Iris pigment epithelial cell (primary cell): Measurements from ENCODE around the gene FAT2.
A peak's percentile ranks its signal among the peaks of the same experiment; 100 is the strongest.
"Not testable (repeated sequence)": the region's sequence is repeated elsewhere in the genome, so short reads cannot be mapped to it uniquely, and the experiment has no call there.

Source experiments
- DNase-seq: peaks from one replicate; pipeline ENCODE4 v3.0.0-alpha.2; 2011; ENCODE audit warnings: low read depth

FAT2 gene

DNA sequence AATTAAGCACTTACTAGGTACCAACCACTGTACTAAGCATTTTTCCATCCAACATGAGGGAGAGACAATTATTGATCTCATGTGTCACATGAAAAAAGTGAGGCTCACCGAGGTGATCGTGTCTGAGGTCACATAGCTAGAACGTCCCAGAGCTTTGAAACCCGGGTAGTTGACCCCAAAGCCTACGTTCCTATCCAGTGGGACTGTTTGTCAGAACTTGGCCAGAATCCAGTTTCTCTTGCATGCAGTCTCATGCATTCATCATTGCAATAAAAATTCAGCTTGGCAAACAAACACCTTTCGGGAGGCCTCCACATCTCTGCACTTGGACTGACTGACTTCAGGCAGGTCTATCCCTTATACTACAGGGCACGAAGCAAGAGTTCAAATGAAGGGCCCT lies 23.4 kb upstream of the FAT2 start:
- no peak for DNase-seq

- peak; percentile 18 for DNase-seq
These were observed 21.7 kb upstream of the FAT2 start for GRCh38 chr5:151612689-151613427.

DNA sequence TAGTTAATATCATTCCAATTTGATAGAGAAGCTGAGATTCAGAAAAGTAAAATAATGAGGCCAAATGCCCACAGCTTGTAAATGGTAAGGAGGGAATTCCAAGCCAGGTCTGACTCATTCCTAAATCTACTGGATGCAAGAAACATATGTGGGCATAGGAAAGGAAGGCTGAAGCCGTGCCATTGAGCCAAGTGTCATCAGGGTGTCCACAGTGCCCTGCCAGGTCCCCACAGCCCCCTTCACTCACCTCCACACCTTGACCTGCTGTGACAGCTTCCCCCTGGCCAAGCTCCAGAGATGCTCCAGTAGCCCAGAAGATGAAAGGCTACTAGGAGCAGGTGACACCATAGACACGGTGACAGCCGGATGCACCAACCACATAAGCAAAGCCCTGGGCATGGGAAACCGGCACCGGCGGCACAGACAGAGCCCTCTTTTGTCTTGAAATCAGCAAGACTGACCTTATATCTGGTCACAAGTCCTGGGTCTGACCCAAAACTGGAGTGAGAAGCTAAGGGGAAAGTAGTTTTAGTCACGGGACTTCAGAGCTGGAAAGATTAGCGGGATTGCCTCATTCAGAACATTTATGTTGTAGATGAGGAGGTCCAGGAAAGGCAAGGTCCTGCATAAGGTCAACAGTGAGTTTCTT lies 20.1 kb upstream of the FAT2 start:
- no peak for DNase-seq

DNA sequence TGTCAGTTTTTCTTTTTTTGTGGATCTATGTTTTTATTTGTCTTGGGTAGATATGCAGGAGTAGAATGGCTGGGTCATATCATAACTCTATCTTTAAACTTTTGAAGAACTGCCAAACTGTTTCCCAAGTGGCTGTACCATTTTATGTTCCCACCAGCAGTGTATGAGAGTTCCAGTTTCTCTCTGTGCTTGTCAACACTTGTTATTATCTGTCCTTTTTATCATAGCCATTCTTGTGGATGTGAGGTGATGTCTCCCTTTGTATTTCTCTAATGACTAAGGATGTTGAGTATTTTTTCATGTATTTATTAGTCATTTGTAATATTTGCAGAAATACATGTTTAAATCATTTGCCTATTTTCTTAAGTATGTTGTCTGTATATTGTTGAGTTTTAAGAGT lies 17.4 kb upstream of the FAT2 start:
- no peak for DNase-seq

DNA sequence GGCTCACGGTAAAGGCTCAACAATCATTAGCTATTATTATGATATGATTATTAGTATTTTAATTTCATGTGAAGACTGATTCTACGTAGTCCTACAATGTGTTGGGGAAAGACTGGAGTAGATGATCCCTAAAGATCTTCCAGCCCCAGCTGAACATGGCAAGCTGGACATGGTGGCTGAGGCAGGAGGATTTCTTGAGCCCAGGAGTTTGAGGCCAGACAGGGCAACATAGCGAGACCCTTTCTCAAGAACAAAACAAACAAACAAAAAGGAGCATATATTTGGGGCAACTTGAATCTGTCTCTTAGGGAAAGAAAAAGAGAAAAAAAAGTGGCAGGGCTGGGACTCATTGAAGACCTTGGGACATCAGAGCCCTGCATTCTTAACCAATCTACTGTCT lies 16.2 kb upstream of the FAT2 start:
- no peak for DNase-seq

DNA sequence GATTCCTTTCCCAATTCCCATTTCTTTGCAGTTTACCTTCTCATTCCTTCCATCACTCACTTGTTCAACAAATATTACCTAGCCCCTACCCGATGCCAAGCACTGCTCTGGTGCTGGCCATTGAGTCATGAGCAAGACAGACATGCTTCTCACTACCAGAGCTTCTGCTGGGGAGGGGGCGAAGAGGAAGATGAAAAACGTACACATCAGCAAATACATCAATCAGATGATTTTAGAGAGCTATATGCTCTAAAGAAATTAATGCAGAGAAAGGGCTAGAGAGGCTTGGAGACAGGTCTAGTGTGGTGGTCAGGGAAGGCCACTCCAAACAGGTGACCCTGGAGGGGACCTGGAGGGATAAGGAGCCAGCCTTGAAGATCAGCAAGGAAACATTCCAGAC lies 14.4 kb upstream of the FAT2 start:
- no peak for DNase-seq

DNA sequence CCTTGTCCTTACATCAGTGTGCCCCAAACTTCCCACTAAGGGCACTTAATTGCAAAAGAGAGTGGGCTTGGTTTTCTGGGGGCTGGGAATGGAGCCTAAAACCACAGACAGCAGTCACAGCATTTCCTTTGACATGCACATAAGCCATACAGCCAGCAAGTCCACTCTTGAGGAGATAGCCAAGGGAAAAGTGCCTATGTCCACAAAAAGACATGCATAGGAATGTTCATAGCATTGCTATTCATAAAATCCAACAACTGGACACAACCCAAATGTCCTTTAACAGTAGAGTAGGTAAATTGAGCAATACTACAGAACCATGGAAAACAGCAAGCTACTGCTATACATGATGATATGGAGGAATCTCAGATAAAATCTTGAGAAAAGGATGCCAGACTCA lies 11.7 kb upstream of the FAT2 start:
- DNase-seq: peak; percentile 15

GRCh38 chr5:151601391-151601790 lies 10.3 kb upstream of the FAT2 start:
- no peak for DNase-seq

DNA sequence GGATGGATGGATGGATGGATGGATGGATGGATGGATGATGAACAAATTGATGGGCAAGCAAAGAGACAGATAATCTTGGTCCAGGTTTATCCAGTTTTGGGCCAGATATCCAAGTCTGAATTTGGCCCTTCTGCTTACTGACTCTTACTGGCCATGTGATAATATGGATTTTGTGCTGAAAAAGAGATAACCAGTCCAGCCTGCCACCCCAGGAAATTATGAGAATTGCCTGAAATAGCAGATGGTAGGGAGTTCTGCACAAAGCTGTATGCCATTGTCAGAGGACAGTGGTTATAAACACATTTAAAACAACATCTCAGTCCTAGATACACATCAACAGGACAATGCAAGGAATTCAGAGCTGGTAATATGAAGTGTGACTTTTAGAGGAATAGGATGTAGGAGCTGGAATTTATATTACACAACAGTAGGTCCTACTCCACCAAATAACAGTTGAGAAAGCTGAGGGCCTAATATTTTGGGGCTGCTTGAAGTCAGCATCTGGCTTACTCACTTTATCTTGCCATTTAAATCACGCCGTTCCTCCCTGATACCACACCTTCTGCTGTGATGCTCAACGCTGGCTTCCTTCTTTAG lies 9.0 kb upstream of the FAT2 start:
- no peak for DNase-seq

DNA sequence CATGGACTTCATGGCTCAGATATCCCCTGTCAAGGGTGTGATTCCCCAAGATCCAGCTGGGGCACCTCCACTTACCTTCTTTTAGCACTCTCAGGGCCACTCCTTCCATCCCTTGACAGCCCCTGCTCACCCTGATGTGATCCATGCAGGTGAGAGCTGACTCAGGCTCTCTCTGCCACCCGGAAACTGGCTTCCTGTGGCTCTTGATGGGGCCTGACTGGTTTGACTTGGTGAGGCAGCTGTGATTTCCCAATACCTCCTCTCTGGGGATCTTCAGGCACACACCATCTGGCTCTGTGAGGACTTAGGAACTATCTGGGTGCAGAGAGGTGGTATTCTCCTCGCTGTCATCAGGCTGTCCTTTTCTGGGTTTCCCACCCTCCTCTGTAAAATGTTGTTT lies 7.9 kb upstream of the FAT2 start:
- peak; percentile 11 for DNase-seq

- DNase-seq: no peak
These were observed 7.4 kb upstream of the FAT2 start for GRCh38 chr5:151598549-151598948.

DNA sequence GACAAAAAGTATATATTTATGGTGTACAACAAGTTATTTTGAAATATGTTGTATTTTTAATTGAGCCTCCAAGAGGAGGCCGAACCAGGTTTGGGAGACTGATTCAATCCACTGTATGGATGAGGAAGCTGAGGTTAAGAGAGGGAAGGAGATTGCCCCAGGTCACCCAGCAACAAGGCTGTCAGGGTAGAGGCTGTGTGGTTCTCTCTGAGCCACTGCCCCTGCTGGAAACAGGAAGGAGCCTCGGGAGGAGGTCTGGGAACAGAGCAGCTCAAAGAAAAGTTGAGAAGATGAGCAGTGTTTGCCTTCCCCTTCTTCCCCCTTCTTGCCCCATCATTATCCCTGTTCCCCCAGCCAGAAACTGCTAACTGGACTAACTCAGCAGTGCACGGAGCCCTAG lies 6.6 kb upstream of the FAT2 start:
- no peak for DNase-seq

GRCh38 chr5:151596828-151597539 lies 5.9 kb upstream of the FAT2 start:
- peak; percentile 20 for DNase-seq

GRCh38 chr5:151595411-151595826 lies 4.3 kb upstream of the FAT2 start:
- DNase-seq: no peak

GRCh38 chr5:151592855-151593408 lies 1.8 kb upstream of the FAT2 start:
- DNase-seq: no peak

DNA sequence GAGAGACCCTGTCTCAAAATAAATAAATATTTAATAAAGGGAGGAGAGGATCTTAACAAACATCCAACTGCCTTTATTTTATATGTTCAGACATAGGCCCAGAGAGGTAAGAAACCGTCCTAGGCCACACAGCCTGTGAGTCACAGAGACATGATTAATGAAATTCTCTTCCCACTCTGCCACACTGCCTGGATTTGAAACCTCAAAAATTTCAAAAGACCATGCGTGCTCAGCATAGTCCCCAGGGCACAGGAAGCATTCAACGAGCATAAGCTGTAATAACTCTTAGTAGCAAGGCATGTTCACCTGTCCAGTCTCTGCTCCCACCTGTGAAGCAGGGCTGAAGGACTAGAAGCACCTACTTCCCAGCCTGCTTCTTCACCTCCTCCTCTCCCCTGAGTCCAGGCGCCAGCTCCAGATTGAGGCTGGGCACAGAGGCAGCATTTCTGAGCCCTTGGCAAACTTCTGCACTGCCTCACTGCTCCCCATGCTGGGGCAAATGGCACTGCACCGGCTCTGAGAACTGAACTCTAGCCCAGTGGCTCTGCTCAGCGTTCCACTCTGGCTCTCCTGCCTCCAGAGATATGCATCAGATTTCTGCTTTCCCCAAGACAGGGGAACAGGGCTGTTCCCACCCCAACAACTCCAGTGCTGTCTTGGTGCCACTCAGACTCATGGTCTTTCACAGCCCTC lies 1.1 kb downstream of the FAT2 start:
- no peak for DNase-seq

- no peak for DNase-seq
These were observed 3.2 kb downstream of the FAT2 start for GRCh38 chr5:151587796-151588555.

- DNase-seq: no peak
These were observed 5.2 kb downstream of the FAT2 start for GRCh38 chr5:151585970-151586369.

DNA sequence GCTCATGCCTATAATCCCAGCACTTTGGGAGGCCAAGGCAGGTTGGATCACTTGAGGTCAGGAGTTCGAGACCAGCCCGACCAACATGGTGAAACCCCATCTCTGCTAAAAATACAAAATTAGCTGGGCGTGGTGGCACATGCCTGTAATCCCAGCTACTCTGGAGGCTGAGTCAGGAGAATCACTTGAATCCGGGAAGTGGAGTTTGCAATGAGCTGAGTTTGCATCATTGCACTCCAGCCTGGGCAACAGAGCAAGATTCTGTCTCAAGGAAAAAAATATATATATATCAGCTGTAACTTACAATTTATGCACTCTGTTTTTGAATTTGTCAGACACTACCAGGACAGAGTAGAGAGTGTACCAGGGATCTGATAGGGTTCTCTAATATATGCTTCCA lies 5.8 kb downstream of the FAT2 start:
- DNase-seq: not testable (repeated sequence)

GRCh38 chr5:151584057-151584937 lies 6.8 kb downstream of the FAT2 start:
- DNase-seq: no peak
